ENCODE measurements around the gene EVA1A.

Gene EVA1A

GRCh38 chr2:75539955-75540716 is 20.6 kb downstream of the EVA1A start:
- no peak for DNase-seq

DNA sequence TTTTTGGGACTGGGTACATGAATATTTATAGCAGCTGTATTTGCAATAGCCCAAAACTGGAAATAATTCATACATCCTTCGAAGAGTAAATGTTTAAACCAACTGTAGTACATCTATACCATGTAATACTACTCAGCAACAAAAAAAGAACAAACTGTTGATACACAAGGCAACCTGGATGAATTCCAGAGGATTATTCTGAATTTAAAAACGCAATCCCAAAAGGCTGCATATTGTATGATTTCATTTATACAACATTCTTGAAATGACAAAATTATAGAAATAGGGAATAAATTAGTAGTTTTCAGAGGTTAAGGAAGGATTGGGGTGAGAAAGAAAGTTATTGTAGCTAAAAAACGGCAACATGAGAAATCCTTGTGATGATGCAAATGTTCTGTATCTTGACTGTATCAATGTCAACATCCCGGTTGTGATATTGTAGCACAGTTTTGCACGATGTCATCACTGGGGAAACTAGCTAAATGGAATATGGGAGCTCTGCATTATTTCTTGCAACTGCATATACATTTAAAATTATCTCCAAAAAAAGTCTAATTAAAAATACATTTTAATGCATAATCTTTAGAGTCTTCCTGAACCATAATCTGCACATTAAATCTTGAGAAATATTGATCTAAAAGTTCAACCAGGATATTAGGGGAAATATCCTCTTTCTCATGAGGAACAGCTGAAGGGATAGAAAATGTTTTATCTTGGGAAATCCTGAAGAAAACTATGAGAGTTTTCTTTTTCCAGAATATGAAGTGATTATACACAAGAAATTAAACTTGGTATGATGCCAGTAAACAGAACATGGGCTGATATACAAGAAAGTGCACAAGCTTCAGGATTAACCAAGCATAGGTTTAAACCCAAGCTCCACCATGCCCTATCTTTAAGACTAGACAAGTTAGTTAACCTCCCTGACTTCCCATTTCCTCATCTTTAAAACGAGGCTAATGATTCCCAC is 21.9 kb downstream of the EVA1A start:
- no peak for DNase-seq

DNA sequence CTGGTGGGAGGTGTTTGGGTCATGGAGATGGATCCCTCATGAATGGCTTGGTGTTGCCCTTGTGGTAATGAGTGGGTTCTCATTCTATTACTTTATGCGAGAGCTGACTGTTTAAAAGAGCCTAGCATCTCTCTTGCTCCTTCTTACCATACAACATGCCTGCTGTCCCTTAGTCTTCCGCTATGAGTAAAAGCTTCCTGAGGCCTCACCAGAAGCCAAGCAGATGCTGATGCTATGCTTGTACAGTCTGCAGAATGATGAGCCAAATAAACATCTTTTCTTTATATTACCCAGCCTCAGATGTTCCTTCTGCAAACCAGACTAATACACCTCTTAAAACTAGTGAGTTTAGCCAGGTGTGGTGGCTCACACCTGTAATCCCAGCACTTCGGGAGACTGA is 23.1 kb downstream of the EVA1A start:
- no peak for DNase-seq

GRCh38 chr2:75533135-75533534 is 27.6 kb downstream of the EVA1A start:
- DNase-seq = no peak

DNA sequence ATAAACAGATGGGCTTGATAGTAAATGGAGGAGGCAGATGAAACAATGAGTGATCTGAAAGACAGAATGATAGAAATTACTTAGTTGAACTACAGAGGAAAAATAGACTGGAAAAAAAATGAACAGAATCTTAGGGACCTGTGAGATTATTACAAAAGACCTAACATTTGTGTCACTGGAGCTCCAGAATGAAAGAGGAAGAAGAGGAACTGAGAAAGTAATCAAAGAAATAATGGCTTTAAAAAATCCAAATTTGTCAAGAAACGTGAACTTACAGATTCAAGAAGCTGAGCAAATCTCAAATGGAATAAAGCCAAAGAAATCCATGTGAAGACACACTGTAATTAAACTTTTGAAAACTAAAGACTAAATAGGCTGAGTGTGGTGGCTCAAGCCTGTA is 28.3 kb downstream of the EVA1A start:
- no peak for DNase-seq

DNA sequence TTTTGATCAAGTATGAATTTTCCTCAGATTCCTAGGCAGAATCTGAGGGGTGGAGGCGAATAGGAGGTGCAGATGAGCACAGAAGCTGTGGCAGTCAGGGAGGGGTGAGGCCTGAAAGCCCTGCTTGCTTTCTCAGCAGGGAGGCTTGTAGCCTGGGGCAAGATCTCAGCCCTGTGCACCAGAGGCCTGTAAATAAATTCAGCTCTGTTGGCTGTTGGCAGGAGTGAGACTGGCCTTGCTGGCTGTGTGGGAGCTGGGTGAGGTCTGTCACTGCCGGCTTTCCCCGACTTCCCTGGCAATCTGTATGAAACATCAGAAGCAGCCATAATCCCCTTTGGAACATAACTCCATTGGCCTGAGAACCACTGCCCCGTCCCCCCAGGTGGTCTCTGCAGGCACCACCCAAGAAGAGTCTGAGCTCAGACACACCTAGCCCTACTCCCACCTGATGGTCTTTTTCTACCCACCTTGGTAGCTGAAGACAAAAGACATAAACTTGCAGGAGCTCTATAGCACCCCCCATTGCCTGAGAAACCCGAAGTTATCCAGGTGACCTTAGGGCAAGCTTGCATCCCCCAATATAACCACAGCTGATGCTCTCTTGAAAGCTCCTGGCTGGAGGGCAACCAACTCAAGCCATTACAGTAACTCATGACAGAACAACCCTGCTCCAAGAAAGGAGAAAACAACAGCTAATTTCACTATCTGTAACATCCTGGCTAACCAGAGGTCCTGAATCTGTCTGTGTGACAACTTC is 32.3 kb downstream of the EVA1A start:
- no peak for DNase-seq

DNA sequence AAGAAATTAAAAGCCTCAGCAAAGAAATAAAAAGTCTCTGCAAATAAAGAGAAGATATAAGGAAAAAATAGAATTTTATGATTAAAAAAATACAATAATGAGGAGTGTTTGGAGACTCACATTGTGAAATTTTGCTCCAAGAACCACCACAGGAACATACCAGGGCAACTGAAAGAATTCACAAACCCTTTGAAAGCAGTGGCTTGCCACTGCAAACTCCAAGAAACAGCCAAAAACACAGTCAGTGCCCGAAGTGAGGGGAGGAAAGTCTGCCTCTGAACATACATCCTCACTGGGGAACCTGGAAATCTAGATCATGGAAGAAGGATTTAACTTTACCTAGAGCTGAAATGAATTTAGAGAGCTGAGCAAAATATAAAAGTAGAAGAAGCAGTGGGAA is 33.1 kb downstream of the EVA1A start:
- DNase-seq = no peak

DNA sequence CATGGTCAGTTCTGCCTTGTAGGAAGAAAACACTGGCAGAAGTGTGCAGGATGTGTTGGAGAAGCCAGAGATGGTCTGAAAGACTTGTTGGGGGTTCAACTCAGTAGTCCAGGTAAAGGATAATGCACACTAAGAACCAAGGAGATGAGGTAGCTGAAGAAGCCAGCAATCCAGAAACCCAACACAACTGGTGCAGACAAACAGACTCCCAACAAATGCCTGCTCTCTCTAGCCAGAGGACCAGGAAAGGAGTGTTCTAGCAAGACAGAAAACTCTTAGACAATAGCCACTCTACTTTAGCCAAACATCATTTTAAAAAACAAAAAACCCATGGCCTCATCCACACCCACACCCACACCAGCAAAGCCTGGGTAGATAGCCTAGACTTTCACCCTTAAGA is 33.9 kb downstream of the EVA1A start:
- no peak for DNase-seq

- peak; percentile 64 for DNase-seq
Observed at GRCh38 chr2:75525434-75526310, 35.1 kb downstream of the EVA1A start.

DNA sequence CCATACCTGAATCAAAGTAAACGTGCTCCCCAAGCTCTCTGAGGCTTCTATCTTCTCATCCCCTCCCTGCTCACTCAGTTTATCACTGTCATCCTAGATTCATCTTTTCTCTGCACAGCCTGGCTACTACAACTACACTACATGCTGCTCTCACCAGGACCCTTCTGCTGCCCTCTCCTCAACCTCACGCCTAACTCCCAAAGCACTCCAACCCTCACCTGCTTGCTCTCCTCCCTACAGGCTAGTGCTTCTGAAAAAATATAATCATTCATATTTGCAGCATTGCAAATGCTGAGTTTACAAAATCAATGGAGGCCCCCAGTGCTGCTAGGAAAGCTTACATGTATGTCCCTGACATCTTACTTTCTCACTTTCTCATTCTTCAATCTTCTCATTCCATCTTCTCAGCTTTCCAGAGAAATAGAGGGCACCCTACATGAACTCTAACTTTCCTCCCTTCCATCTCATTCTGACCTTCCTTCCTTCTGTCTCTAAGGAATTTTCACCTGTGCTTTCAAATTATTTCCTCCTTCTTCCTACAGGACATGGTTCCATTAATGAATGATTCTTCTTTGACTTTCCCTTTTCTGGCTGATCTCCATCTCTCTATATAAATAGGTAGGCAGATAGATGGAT is 36.3 kb downstream of the EVA1A start:
- DNase-seq = no peak

DNA sequence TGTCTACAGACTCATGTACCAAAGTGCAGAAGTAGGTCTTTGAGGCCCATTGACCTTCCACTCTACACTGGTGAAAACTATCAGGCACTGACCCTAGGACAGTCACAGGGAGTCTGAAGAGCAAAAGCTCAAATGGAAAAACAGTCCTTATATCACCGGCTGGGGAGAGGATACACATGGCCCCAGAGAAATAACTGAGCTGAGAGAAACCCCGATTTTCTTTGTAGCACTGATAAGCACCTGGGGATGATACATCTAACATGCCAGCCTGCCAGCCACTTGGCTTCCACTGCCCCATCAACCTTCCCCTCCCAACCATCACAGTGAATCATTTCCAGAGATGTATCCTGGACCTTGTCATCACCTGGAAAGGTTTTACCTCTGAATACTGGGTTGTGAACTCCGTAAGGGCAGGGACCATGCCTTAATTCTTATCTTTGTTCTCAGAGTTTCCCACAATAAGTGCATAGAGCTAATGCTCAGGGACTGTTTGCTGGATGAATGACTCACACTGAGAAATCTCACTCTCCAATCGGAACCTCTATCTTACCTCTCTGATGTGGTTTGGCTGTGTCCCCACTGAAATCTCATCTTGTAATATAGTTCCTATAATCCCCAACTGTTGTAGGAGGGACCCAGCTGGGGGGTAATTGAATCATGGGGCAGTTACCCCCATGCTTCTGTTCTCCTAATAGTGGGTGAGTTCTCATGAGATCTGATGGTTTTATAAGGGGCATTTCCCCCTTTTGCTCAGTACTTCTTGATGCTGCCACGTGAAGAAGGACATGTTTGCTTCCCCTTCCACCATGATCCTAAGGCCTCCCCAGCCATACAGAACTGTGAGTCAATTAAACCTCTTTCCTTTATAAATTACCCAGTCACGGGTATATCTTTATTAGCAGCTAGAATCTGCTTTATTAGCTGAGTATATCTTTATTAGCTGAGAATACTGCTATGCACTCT is 37.1 kb downstream of the EVA1A start:
- peak; percentile 59 for DNase-seq

GRCh38 chr2:75522543-75523312 is 38.0 kb downstream of the EVA1A start:
- peak; percentile 10 for DNase-seq

- no peak for DNase-seq
Observed at GRCh38 chr2:75521225-75521872, 39.4 kb downstream of the EVA1A start.

DNA sequence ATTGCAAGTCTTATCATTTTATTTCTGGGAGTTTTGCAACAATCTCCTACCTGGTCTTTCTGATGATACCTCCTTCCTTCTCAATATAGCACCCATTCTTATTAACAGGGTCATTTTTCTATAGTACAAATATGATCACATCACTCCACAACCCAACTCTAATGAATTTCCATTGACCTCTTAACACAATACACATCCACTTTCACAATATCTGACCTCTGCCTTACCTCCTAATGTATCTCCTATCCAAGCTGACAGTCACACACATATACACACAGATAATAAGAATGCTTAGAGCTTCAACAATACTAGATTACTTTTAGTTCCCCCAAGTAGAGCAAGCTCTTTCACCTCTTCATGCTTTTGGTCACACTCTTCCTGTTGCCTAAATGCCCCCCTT is 40.9 kb downstream of the EVA1A start:
- DNase-seq = no peak

- DNase-seq = no peak
Observed at GRCh38 chr2:75518638-75519465, 41.9 kb downstream of the EVA1A start.

DNA sequence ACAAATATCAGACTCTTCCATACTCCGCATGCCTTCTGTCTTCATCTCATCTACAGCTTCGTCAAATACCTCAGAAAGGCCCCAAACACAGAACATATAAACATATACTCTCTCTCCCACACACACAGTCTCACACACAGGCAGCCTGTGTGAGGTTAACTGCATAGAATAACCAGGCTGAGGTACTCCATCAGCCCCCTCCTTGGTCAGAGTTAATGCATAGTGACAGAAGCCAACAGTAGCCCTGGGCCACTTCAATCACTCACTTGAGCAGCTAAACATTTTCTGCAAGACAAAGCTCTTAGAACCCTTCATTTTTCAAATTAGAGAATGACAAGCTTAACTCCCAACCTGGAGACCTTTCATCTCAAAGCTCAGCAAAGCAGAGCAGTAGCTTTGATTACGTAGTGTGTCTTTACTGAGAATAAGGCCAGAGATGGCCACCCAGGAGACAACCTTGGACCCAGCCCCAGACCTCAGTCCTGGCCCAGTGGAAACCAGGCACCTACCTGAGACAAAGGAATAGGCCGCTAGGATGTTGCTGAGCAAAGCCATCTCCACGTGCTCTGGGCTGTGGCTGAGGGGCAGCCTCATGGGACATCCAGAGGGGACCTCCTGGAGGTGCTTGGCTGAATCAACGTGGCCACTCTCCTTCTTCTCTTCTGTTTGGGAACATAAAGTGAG is 43.0 kb downstream of the EVA1A start:
- no peak for DNase-seq

Data from activated CD4-positive, alpha-beta T cell treated with anti-CD3 and anti-CD28 coated beads, Interleukin-10, Interleukin-2, amounts not matched to agents 100 ng/mL and 50 ng/mL, durations not matched to agents 16 hours and 8 hours (primary cell).